IMR-90 (cell line): Measurements from ENCODE around the gene NEGR1. TPM values are rescaled to one million over a fixed set of nuclear protein-coding genes. Genes with fewer than 3 reads are reported as not detected.

ENCODE experiments used
- ATAC-seq: fragments of 200-7000 bp; cut with Tn5 transposase; 2 replicates; pipeline ENCODE4 v1.9.1; 2020; ENCODE audit warnings: low read depth, mild to moderate bottlenecking, moderate library complexity
- BruUV-seq: library from RNA; stranded (reverse); fragments of 400-500 nt; replicated peaks from 2 replicates; lab custom pipeline; 2021; lab: Mats Ljungman, UMichigan
- CTCF ChIA-PET: fragments of 300-600 bp; formaldehyde crosslinking; extraction: SDS; loops from one replicate; lab custom pipeline; 2021; ENCODE audit warnings: antibody characterized with exemption; lab: Yijun Ruan, JAX
- POLR2A ChIA-PET: fragments of 300-600 bp; sonication (Branson Sonifier 250); formaldehyde crosslinking; loops from one replicate; lab custom pipeline; 2022; ENCODE audit warnings: antibody characterized with exemption; ENCODE audit not compliant: unreplicated experiment; lab: Charles Lee
- DNase-seq: peaks from one replicate; pipeline ENCODE4 v3.0.0; 2013
- H2AFZ ChIP-seq: replicated peaks from 2 replicates; pipeline ENCODE3; 2013; ENCODE audit warnings: low read length, mild to moderate bottlenecking; ENCODE audit not compliant: poor library complexity
- H2AK5ac ChIP-seq: 2 replicates; pipeline ENCODE4 v1.6.1; 2013; ENCODE audit warnings: low read depth, low read length, inconsistent platforms
- H2AK9ac ChIP-seq: replicated peaks from 2 replicates; pipeline ENCODE3; 2013; ENCODE audit warnings: mild to moderate bottlenecking, low read depth, low read length, moderate library complexity; ENCODE audit not compliant: poor library complexity
- H2BK120ac ChIP-seq: 2 replicates; pipeline ENCODE4 v1.6.1; 2013; ENCODE audit warnings: low read depth, low read length, inconsistent platforms
- H2BK15ac ChIP-seq: 3 replicates; pipeline ENCODE4 v1.6.1; 2013; ENCODE audit warnings: low read depth, low read length, inconsistent platforms
- H2BK20ac ChIP-seq: 2 replicates; pipeline ENCODE4 v1.6.1; 2013; ENCODE audit warnings: low read depth, mild to moderate bottlenecking, inconsistent platforms, low read length, moderate library complexity
- H2BK5ac ChIP-seq: 2 replicates; pipeline ENCODE4 v1.6.1; 2013; ENCODE audit warnings: mild to moderate bottlenecking, low read depth, low read length, inconsistent platforms; ENCODE audit not compliant: poor library complexity, severe bottlenecking
- H3K14ac ChIP-seq: replicated peaks from 2 replicates; pipeline ENCODE4 v1.6.1; 2013; ENCODE audit warnings: low read depth, low read length, inconsistent platforms
- H3K18ac ChIP-seq: 2 replicates; pipeline ENCODE4 v1.6.1; 2013; ENCODE audit warnings: low read depth, low read length, control low read depth
- H3K23ac ChIP-seq: 2 replicates; pipeline ENCODE4 v1.6.1; 2013; ENCODE audit warnings: low read depth, low read length, inconsistent platforms
- H3K27ac ChIP-seq: 2 replicates; pipeline ENCODE4 v1.5.1; 2013; ENCODE audit warnings: mild to moderate bottlenecking, control low read depth, low read length; ENCODE audit not compliant: insufficient read depth
- H3K27me3 ChIP-seq: 2 replicates; pipeline ENCODE4 v1.6.1; 2013; ENCODE audit warnings: low read length; ENCODE audit not compliant: control insufficient read depth, insufficient read depth
- H3K36me3 ChIP-seq: 2 replicates; pipeline ENCODE4 v1.6.1; 2013; ENCODE audit warnings: low read length, mixed read lengths; ENCODE audit not compliant: control insufficient read depth, insufficient read depth
- H3K4ac ChIP-seq: 2 replicates; pipeline ENCODE4 v1.6.1; 2013; ENCODE audit warnings: low read depth, low read length, inconsistent platforms
- H3K4me1 ChIP-seq: 2 replicates; pipeline ENCODE4 v1.6.1; 2013; ENCODE audit warnings: low read length, mixed read lengths; ENCODE audit not compliant: control insufficient read depth, insufficient read depth
- H3K4me2 ChIP-seq: 2 replicates; pipeline ENCODE4 v1.6.1; 2013; ENCODE audit warnings: low read depth, mild to moderate bottlenecking, control low read depth, low read length, moderate library complexity
- H3K4me3 ChIP-seq: 2 replicates; pipeline ENCODE4 v1.5.1; 2013; ENCODE audit warnings: low read depth, mild to moderate bottlenecking, control low read depth, low read length, moderate library complexity; ENCODE audit not compliant: insufficient read depth
- H3K56ac ChIP-seq: 2 replicates; pipeline ENCODE4 v1.6.1; 2013; ENCODE audit warnings: low read length, inconsistent platforms; ENCODE audit not compliant: insufficient read depth; ENCODE audit errors: extremely low read depth
- H3K79me1 ChIP-seq, 2 experiments: 2 replicates each; pipeline ENCODE4 v1.6.1; 2013; ENCODE audit warnings: low read length in 2 of 2, inconsistent platforms in 1 of 2, low read depth in 1 of 2
- H3K9ac ChIP-seq: 2 replicates; pipeline ENCODE4 v1.6.1; 2013; ENCODE audit warnings: low read depth, low read length, control low read depth
- H3K9me1 ChIP-seq: 2 replicates; pipeline ENCODE4 v1.6.1; 2013; ENCODE audit warnings: low read length, inconsistent platforms; ENCODE audit not compliant: insufficient read depth
- H3K9me3 ChIP-seq: 2 replicates; pipeline ENCODE4 v1.6.1; 2013; ENCODE audit warnings: low read length; ENCODE audit not compliant: control insufficient read depth, insufficient read depth
- H4K20me1 ChIP-seq: 2 replicates; pipeline ENCODE4 v1.6.1; 2013; ENCODE audit warnings: low read length, inconsistent platforms; ENCODE audit not compliant: insufficient read depth
- H4K5ac ChIP-seq: 2 replicates; pipeline ENCODE4 v1.6.1; 2013; ENCODE audit warnings: mild to moderate bottlenecking, low read depth, low read length, control low read depth
- H4K8ac ChIP-seq, 2 experiments: 2 replicates each; pipeline ENCODE4 v1.6.1; 2013; ENCODE audit warnings: low read depth in 2 of 2, low read length in 2 of 2, control low read depth in 1 of 2, inconsistent platforms in 1 of 2
- H4K91ac ChIP-seq: 2 replicates; pipeline ENCODE4 v1.6.1; 2013; ENCODE audit warnings: low read depth, low read length, inconsistent platforms; ENCODE audit not compliant: insufficient read depth
- ELK1 ChIP-seq: fragments of 150-350 bp; IDR thresholded peaks from 2 replicates; pipeline ENCODE4 v1.6.1; 2016; ENCODE audit warnings: low read depth, mild to moderate bottlenecking, low read length, moderate library complexity, borderline replicate concordance
- NFE2L2 ChIP-seq: fragments of 150-350 bp; IDR thresholded peaks from 2 replicates; pipeline ENCODE4 v1.6.1; 2016; ENCODE audit warnings: low read depth, mild to moderate bottlenecking, low read length
- POLR2A ChIP-seq: IDR thresholded peaks from 2 replicates; pipeline ENCODE4 v1.6.1; 2012; ENCODE audit warnings: mild to moderate bottlenecking, low read depth, low read length
- RAD21 ChIP-seq: IDR thresholded peaks from 2 replicates; pipeline ENCODE4 v1.6.1; 2012; ENCODE audit warnings: low read length, improper control_type of control experiment
- WGBS, 2 experiments: methylation state at CpG; one replicate each; pipeline versions ENCODE4 v1.1.5 to v1.1.7; 2013; ENCODE audit warnings: missing lambda C conversion rate in 2 of 2; ENCODE audit not compliant: insufficient read length in 1 of 2; ENCODE audit errors: extremely low coverage in 2 of 2; 5-methylcytosine and 5-hydroxymethylcytosine counted together
- dilution Hi-C: fragments of 300-500 bp; cut with HindIII; formaldehyde crosslinking; loops from one replicate; pipeline ENCODE4 v1.14.3; 2018; ENCODE audit warnings: low sequenced_read_pairs; ENCODE audit not compliant: unreplicated experiment
- in situ Hi-C: fragments of 300-500 bp; cut with MboI; formaldehyde crosslinking; loops from 3 replicates; pipeline ENCODE4 v1.14.3; 2019; ENCODE audit warnings: low sequenced_read_pairs, inconsistent platforms, mixed read lengths
- intact Hi-C: fragments of 100-400 bp; cut with micrococcal nuclease; formaldehyde crosslinking; loops from 2 replicates; pipeline ENCODE4 v1.10.0; 2022
- polyA plus RNA-seq, 3 experiments: library from polyadenylated mRNA; depleted of rRNA; stranded (reverse); fragments of >200 nt; gene quantifications; 2 replicates each; pipeline ENCODE4 v1.2.3, GENCODE V29; 2012; ENCODE audit warnings: low replicate concordance in 1 of 3
- total RNA-seq: library from RNA; depleted of rRNA; stranded (reverse); fragments of >200 nt; gene quantifications from 2 replicates; pipeline ENCODE4 v1.2.3, GENCODE V29; 2012

Gene NEGR1
- total and polyA plus RNA-seq, 2 of the 4 experiments (the other 2 are of a cell fraction), result 5.1 to 9.1 TPM

GRCh38 chr1:71857862-71858261, 424.5 kb downstream of the NEGR1 start:
- POLR2A ChIA-PET, result no interaction called here
- Histone ChIP-seq H3K27ac (no peak overlapping the region), H3K9me3 (no peaks in the 10 kb centered on the region), H3K4me2 (no peak overlapping the region), H2AK5ac (no peak overlapping the region), H4K91ac (no peak overlapping the region), H2BK5ac (no peak overlapping the region), H4K5ac (no peak overlapping the region), H2AK9ac (no peak overlapping the region), H2BK15ac (no peak overlapping the region), H3K18ac (no peak overlapping the region), H3K4me1 (no peaks in the 10 kb centered on the region), H2AFZ (no peak overlapping the region), H3K9ac (no peak overlapping the region), H3K4ac (no peak overlapping the region), H3K56ac (no peak overlapping the region), H3K4me3 (no peak overlapping the region), H2BK120ac (no peak overlapping the region), H3K79me1 (no peaks in the 10 kb centered on the region), H3K27me3 (no peaks in the 10 kb centered on the region), H4K20me1 (no peaks in the 10 kb centered on the region), H4K8ac (no peak overlapping the region), H3K9me1 (no peaks in the 10 kb centered on the region), H2BK20ac (no peak overlapping the region), H3K36me3 (no peaks in the 10 kb centered on the region), H3K14ac (no peak overlapping the region), H3K23ac (no peak overlapping the region)
- CTCF ChIA-PET, result no interaction called here
- DNase-seq, result no peak
- intact Hi-C loops (no loop called here), in situ Hi-C loops (no loop called here), dilution Hi-C loops (no loop called here)
- 40% methylated on average over 1 of the region's 1 CpG; no CpG with 5 or more reads in 1 of the 2 experiments for WGBS, 2 experiments
- peak; percentile 37; the same call in 1 of the 2 replicates for ATAC-seq
- TF ChIP-seq RAD21 (no peak), POLR2A (no peak), ELK1 (no peak), NFE2L2 (no peak)
- BruUV-seq, result no TSS peak
